Aorta (tissue), 5 donors: ENCODE results near the gene EPHA4. TPM values are rescaled to one million over a fixed set of nuclear protein-coding genes. Genes with fewer than 3 reads are reported as not detected.

Source experiments
- ATAC-seq: fragments of 200-7000 bp; cut with Tn5 transposase; one replicate; pipeline ENCODE4 v1.9.1; 2022; ENCODE audit warnings: moderate library complexity; ENCODE audit not compliant: low FRiP score
- DNase-seq, 2 donors: peaks; one replicate each; pipeline ENCODE4 v3.0.0-alpha.2; 2020
- H3K27ac ChIP-seq, 2 donors: one replicate each; pipeline ENCODE4 v1.5.1; 2013; ENCODE audit warnings: low read length in 2 of 2, mild to moderate bottlenecking in 2 of 2, moderate library complexity in 2 of 2, control low read depth in 1 of 2, inconsistent platforms in 1 of 2, low read depth in 1 of 2
- H3K27me3 ChIP-seq, 2 donors: one replicate each; pipeline ENCODE4 v1.6.1; 2013; ENCODE audit warnings: control low read depth in 1 of 2, low read length in 1 of 2, mild to moderate bottlenecking in 1 of 2, moderate library complexity in 1 of 2; ENCODE audit not compliant: insufficient read depth in 2 of 2, control insufficient read depth in 1 of 2
- H3K36me3 ChIP-seq, 2 donors: one replicate each; pipeline ENCODE4 v1.6.1; 2013; ENCODE audit warnings: control low read depth in 1 of 2, low read length in 1 of 2, mild to moderate bottlenecking in 1 of 2; ENCODE audit not compliant: insufficient read depth in 2 of 2, control insufficient read depth in 1 of 2
- H3K4me1 ChIP-seq, 2 donors: one replicate each; pipeline ENCODE4 v1.6.1; 2013; ENCODE audit warnings: low read length in 2 of 2, control low read depth in 1 of 2, mild to moderate bottlenecking in 1 of 2, moderate library complexity in 1 of 2; ENCODE audit not compliant: insufficient read depth in 2 of 2, control insufficient read depth in 1 of 2
- H3K4me3 ChIP-seq, 2 donors: one replicate each; pipeline ENCODE4 v1.5.1; 2013; ENCODE audit warnings: low read length in 2 of 2, control low read depth in 1 of 2, mild to moderate bottlenecking in 1 of 2
- H3K9me3 ChIP-seq: one replicate; pipeline ENCODE4 v1.6.1; 2013; ENCODE audit warnings: mild to moderate bottlenecking, low read length; ENCODE audit not compliant: control insufficient read depth
- WGBS, 2 donors: extraction: QIAGEN DNeasy Blood & Tissue Kit; methylation state at CpG; one replicate each; pipeline ENCODE4 v1.1.7; 2013; 5-methylcytosine and 5-hydroxymethylcytosine counted together
- intact Hi-C, 2 donors: fragments of 100-400 bp; cut with DNase I; formaldehyde crosslinking; loops; one replicate each; pipeline versions ENCODE4 v1.14.2 to v1.15.0; 2022
- polyA plus RNA-seq, 2 donors: library from polyadenylated mRNA; stranded (reverse); fragments of 200-250 nt; gene quantifications; one replicate each; pipeline ENCODE4 v1.2.3, GENCODE V29; 2013
- total RNA-seq, 2 donors: library from RNA; stranded (reverse); fragmentation: NEBNext Ultra II Directional; extraction: Animal tissue kit (Norgen Biotek cat#: 25700); gene quantifications; one replicate each; pipeline ENCODE4 v1.2.1, GENCODE V29; 2021
- donor health status: healthy with polysubstance abuse.
- donor health status: Bipolar disorder and iron deficiency.
- donor health status: DM: no; HTN: no; CAD: no.
- donor health status: DM: no; HTN: no; CAD: no.
- donor health status: DM: yes; HTN: yes; CAD: no.

Gene EPHA4
- total and polyA plus RNA-seq, 4 donors: 2.9 to 32.1 (median 12.6) TPM

GRCh38 chr2:221527776-221528309 is 44.3 kb downstream of the EPHA4 start:
- no peaks in the 10 kb centered on the region for H3K4me1 ChIP-seq
- ATAC-seq (no peak), DNase-seq (no peak)
- H3K4me3 ChIP-seq: no peak overlapping the region
- H3K36me3 ChIP-seq: no peaks in the 10 kb centered on the region
- H3K9me3 ChIP-seq: no peaks in the 10 kb centered on the region
- no peaks in the 10 kb centered on the region for H3K27me3 ChIP-seq
- 68 to 70% methylated on average over 6 of the region's 6 CpGs for WGBS, 2 donors
- no peak overlapping the region for H3K27ac ChIP-seq
- intact Hi-C loops: no loop called here

GRCh38 chr2:221524158-221524557 is 47.9 kb downstream of the EPHA4 start:
- Histone ChIP-seq H3K4me3 (no peak overlapping the region), H3K27ac (no peak overlapping the region), H3K36me3 (no peaks in the 10 kb centered on the region), H3K27me3 (no peaks in the 10 kb centered on the region), H3K4me1 (no peaks in the 10 kb centered on the region), H3K9me3 (no peaks in the 10 kb centered on the region)
- intact Hi-C loops: no loop called here
- WGBS, 2 donors: 96 to 99% methylated on average over 6 of the region's 6 CpGs
- DNase-seq (no peak), ATAC-seq (no peak)

- intact Hi-C loops: no loop called here
- H3K9me3 ChIP-seq: no peaks in the 10 kb centered on the region
- 92 to 96% methylated on average over 3 of the region's 3 CpGs for WGBS, 2 donors
Measured at GRCh38 chr2:221521233-221521845, 50.8 kb downstream of the EPHA4 start.

GRCh38 chr2:221518935-221519625 is 53.0 kb downstream of the EPHA4 start:
- ATAC-seq (no peak), DNase-seq (no peak)
- no peak overlapping the region for H3K27ac ChIP-seq
- intact Hi-C loops: no loop called here
- H3K4me3 ChIP-seq: no peak overlapping the region
- 74% methylated on average over 7 of the region's 7 CpGs for whole genome bisulfite sequencing, 2 donors
- peaks cover 0 to 7% of the 10 kb centered on the region in 2 donors for H3K4me1 ChIP-seq
- H3K9me3 ChIP-seq: no peaks in the 10 kb centered on the region
- H3K36me3 ChIP-seq: no peaks in the 10 kb centered on the region
- H3K27me3 ChIP-seq: no peaks in the 10 kb centered on the region

More at GRCh38 chr2:221521233-221521845, 50.8 kb downstream of the EPHA4 start:
- ATAC-seq (no peak), DNase-seq (no peak)
- Histone ChIP-seq H3K27me3 (no peaks in the 10 kb centered on the region), H3K36me3 (no peaks in the 10 kb centered on the region), H3K27ac (no peak overlapping the region), H3K4me1 (peaks cover 0 to 7% of the 10 kb centered on the region in 2 donors), H3K4me3 (no peak overlapping the region)

GRCh38 chr2:221518201-221518934 is 53.7 kb downstream of the EPHA4 start:
- Histone ChIP-seq H3K4me1 (peaks cover 0 to 7% of the 10 kb centered on the region in 2 donors), H3K27ac (no peak overlapping the region), H3K27me3 (no peaks in the 10 kb centered on the region), H3K36me3 (no peaks in the 10 kb centered on the region), H3K9me3 (no peaks in the 10 kb centered on the region), H3K4me3 (no peak overlapping the region)
- no peak for DNase-seq
- WGBS, 2 donors: 79% methylated on average over 7 of the region's 7 CpGs
- intact Hi-C loops: no loop called here
- ATAC-seq: peak; percentile 23

GRCh38 chr2:221517696-221518151 is 54.4 kb downstream of the EPHA4 start:
- H3K36me3 ChIP-seq: no peaks in the 10 kb centered on the region
- H3K4me1 ChIP-seq: peaks cover 0 to 7% of the 10 kb centered on the region in 2 donors
- H3K27me3 ChIP-seq: no peaks in the 10 kb centered on the region
- no peak overlapping the region for H3K4me3 ChIP-seq
- intact Hi-C loops: no loop called here
- DNase-seq (peak in 1 of 2 donors; percentile 52), ATAC-seq (no peak)
- no peak overlapping the region for H3K27ac ChIP-seq
- no peaks in the 10 kb centered on the region for H3K9me3 ChIP-seq
- WGBS, 2 donors: 57 to 63% methylated on average over 5 of the region's 5 CpGs

GRCh38 chr2:221517146-221517695 is 54.9 kb downstream of the EPHA4 start:
- Histone ChIP-seq H3K27ac (no peak overlapping the region), H3K4me1 (peaks cover 0 to 7% of the 10 kb centered on the region in 2 donors), H3K36me3 (no peaks in the 10 kb centered on the region), H3K27me3 (no peaks in the 10 kb centered on the region), H3K9me3 (no peaks in the 10 kb centered on the region), H3K4me3 (no peak overlapping the region)
- no peak for ATAC-seq
- WGBS, 2 donors: 53 to 55% methylated on average over 4 of the region's 4 CpGs
- DNase-seq: no peak
- intact Hi-C loops: no loop called here

GRCh38 chr2:221515864-221516263 is 56.2 kb downstream of the EPHA4 start:
- DNase-seq (no peak), ATAC-seq (no peak)
- no peaks in the 10 kb centered on the region for H3K9me3 ChIP-seq
- H3K36me3 ChIP-seq: no peaks in the 10 kb centered on the region
- no peak overlapping the region for H3K4me3 ChIP-seq
- intact Hi-C loops: no loop called here
- WGBS, 2 donors: 25 to 32% methylated on average over 1 of the region's 1 CpG
- no peak overlapping the region for H3K27ac ChIP-seq
- no peaks in the 10 kb centered on the region for H3K27me3 ChIP-seq
- H3K4me1 ChIP-seq: peaks cover 0 to 7% of the 10 kb centered on the region in 2 donors
